ENCODE results near the gene KANSL1.

The KANSL1 gene

DNA sequence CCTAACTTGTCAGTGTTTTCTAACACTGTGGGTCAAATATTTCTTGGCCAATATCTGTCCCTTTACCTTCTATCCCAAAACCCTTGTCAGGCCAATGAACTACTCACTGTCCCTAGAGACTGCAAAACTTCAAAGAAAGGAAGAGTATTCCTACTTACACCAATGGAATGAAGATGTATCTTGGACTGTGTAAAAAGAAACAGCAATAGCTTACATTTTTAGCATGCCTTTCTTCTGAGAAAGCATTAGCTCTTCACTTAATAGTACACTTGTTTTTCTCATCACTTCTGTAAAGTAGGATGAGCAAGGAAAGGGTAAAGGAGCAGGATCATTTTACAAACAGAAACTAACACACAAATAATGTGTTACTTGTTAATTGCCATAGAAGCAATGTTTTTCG lies 120.2 kb downstream of the KANSL1 start:
- peak; percentile 59 for DNase-seq (ENCODE audit: low read depth)

DNA sequence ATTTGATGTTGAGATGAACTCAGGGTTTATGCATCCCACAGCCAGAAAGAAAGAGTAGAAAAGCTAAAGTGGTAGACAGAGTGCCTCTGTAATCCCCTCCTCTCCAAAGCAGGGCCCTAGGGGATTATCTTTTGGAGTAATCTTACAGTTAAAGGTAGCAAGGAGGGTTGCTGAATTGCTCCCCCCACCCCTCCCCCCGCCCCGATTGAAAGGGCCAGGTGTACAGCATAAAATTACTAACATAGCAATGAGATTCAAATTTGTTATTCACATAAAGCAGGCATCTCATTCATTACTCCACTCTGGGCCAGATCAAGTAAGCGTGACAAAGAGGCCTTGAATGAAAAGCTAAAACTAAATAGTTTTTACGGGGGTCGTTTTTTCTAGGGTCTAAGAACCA lies 121.4 kb downstream of the KANSL1 start:
- no peak for DNase-seq (ENCODE audit: low read depth)

DNA sequence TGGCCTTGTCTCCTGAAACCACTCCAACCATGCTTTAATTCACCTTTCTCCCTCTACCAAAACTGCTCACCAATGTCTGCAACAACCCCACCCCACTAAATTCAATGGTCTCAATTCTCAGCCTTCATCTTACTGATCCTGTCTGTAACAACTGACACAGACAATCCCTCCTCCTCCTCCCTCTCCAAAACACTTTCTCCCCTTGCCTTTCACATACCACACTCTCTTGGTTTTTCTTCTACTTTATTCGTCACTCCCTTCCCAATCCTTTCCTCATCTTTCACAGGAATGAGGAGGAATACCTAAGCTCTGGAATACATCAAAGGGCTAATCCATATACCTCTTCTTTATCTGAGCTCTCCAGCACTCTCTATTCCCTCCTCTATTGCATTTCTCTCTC lies 128.8 kb downstream of the KANSL1 start:
- DNase-seq (ENCODE audit: low read depth): no peak

DNA sequence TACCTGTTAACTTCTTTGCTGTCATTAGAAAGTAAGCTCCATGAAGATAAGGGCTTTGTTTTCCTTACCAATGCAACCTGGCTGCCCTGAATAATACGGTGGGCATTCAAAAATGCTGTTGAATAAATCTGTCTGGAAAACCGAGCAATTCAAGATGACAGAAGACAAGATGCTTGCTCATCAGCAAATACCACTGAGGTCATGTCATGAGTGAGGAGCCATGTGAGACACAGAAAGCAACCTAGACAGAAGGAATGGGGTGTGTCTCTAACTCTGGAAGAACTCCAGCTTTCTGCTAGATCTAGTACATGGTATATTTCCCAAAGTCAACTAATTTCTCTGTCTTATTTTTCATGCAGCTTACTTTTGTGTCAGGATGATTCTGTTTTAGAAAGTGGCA lies 130.0 kb downstream of the KANSL1 start:
- DNase-seq (ENCODE audit: low read depth): peak; percentile 46

DNA sequence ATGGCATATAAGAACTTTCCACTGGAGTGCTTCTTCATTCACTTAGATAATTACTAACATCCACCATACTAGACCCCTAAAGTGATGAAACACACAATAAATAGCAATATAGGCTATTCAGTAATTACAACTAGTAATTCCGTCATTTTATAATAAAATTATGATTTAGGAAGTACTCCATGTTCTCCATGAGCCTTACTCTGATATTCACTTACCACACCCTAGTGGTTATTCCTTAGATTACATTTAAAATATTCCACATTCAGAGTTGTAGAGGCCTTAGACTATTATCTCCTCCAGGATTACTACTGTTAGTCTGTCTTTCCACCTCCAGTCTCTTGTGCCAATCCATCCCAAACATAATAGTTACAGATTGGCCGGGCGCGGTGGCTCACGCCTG lies 131.8 kb downstream of the KANSL1 start:
- DNase-seq (ENCODE audit: low read depth): no peak

DNA sequence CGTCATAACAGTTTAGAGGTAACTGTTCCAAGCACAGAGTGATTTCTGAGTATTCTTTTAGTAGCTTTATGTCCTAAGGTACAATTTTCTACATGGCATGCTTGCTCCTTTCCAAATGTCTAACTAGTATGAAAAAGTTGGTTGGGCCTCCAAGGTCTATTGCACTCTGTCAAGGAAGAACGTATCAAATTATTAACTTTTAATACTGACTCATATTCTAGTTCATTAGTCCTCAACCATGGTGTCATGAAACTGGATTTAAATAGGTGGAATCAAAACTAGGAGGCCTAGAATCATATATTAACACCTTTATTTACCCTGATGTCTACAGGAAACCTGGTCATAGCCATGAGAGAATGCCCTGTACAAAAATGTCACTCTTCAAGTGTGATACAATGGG lies 132.8 kb downstream of the KANSL1 start:
- DNase-seq (ENCODE audit: low read depth): no peak

DNA sequence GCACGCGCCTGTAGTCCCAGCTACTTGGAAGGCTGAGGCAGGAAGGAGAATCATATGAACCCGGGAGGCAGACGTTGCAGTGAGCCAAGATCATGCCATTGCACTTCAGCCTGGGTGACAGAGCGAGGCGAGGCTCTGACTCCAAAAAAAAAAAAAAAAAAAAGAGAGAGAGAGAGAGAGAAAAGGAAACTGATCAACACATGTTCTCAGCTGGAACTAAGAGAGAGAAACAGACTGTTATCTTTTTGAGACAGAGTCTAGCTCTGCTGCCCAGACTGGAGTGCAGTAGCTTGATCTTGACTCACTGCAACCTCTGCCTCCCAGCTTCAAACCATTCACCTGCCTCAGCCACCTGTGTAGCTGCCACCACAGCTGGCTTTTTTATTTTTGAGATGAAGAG lies 133.7 kb downstream of the KANSL1 start:
- no peak for DNase-seq (ENCODE audit: low read depth)

DNA sequence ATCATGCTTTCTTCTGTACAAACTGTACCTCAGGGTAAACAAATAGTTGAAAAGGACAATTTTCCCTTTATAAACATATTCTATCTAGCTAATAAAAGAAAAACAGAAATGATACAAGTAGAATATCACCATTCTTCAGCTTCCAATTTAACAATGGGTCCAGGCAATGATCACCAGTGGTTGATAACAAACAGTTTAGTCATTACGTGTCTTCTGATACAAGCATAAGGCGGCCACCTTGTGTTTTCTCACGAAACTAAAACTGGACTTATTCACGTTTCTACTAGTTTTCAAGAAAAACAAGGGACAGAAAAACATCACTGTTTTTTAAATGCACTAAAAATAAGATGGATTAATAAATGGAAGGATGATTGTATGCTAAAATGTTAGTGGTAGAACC lies 135.9 kb downstream of the KANSL1 start:
- DNase-seq (ENCODE audit: low read depth): no peak

DNA sequence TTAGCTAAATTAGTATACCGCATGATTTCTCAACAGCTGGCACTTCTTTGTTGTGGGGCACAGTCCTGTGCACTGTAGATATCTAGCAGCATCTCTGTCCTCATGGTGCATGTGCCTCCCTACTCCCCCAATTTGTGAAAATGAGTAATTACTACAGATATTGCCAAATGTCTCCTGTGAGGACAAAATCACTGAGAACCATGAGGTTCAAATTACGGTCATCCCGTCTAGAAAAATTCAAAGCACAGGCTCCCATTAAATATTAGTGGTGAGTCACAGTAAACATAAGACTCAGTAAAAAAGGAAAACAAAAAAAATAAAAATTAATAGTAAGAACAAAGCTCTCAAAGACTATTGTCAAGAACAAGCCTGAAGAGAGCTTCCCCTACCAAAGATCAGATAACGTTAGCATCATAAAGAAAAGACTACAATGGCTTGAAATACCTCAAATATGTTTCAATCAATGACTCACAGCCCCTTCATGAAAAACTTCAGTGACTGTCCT lies 136.4 kb downstream of the KANSL1 start:
- DNase-seq (ENCODE audit: low read depth): no peak

DNA sequence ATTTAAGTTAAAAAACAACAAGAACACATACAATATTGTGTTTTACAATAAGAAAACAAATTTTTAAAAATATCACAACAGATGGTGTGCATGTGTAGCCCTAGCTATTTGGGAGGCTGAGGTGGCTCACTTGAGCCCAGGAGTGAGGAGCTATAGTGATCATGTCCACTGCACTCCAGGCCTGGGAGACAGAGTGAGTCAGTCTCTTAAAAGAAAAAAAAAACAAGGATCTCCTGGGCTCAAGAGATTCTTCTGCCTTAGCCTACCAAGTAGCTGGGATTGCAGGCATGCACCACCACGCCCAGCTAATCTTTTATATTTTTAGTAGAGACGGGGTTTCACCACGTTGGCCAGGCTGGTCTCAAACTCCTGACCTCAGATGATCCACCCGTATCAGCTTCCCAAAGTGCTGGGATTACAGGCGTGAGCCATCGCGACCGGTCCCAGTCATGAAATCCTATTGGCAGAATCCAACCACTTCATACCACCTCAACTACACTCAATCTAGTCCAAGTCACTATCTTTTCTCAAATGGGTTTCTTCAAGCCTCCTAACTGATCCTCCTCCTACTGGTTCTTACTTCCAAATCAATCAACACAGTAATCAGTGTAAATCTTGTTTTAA lies 139.2 kb downstream of the KANSL1 start:
- no peak for DNase-seq (ENCODE audit: low read depth)

DNA sequence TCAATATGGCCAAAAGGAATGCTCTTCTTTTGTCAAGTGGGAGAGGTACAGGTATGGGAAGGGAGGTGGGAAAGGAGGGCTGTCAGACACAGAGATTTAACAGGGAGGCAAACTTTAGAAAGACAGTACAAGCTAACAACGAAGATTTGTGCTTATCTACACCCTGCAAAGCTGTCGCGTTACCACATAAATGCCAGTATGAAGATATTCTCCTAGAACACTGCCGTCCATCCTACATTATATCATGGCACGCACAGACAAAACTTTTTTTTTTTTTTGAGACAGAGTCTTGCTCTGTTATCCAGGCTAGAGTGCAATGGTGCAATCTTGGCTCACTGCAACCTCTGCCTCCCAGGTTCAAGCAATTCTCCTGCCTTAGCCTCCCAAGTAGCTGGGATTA lies 143.6 kb downstream of the KANSL1 start:
- no peak for DNase-seq (ENCODE audit: low read depth)

DNA sequence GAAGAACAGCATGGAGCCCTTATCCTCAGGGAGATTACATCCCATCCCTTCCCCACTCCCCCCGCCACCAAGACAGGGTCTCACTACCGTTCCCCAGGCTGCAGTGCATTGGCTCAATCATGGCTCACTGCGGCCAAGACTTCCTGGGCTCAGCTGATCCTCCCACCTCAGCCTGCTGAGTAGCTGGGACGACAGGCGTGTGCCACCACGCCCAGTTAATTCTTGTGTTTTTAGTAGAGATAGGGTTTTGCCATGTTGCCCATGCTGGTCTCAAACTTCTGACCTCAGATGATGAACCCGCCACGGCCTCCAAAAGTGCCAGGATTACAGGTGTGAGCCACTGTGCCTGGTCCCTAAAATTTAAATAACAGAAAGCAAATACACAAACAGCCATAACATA lies 145.4 kb downstream of the KANSL1 start:
- no peak for DNase-seq (ENCODE audit: low read depth)

DNA sequence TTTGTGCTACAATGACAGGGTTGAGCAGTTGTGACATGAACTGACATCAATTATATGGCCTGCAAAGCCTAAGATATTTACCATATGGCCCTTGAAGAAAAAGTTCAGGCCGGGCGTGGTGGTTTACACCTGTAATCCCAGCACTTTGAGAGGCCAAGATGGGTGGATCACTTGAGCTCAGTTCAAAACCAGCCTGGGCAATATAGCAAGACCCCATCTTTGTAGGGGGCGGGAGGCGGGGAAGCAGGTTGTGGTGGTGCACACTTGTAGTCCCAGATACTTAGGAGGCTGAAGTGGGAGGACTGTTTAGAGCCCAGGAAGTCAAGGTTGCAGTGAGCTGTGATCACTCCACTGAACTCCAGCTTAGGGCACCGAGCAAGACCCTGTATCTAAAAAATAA lies 145.8 kb downstream of the KANSL1 start:
- DNase-seq (ENCODE audit: low read depth): no peak

DNA sequence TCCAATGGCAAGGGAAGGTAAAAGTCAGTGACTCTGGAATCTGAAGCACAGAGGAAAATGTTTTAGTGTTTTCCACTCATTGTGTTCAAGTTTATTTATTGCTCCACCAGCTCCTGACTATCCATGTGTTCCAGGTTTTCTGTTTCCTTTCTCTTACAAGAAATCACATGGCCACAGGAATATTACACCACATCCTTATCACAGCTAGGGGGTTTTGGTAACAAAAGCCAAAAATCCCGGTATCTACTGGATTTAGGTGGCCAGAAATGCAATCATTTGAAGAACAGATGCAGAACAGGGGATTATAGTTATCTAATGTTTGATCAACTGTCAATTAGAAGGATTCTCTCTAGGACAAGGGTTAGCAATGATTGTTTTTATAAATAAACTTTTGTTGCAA lies 146.3 kb downstream of the KANSL1 start:
- DNase-seq (ENCODE audit: low read depth): no peak

DNA sequence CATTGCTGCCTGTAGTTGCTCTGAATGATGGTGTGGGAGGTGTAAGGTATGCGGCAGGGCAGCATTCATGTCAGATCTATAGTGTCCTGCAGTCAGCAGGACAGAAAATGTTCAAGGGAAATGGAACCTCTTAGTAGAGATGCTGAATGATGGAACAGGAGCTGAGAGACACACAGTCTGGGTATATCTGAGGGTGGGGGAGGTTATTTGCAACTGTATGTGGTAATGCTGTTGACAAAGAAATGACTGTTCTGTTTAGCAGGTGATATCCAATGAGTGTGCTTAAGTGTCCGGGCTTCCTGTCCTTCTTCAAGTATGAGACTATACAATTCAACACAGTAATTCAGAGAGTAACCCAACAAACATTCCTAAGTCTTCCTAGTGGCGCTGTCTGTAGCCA lies 147.6 kb downstream of the KANSL1 start:
- no peak for DNase-seq (ENCODE audit: low read depth)

DNA sequence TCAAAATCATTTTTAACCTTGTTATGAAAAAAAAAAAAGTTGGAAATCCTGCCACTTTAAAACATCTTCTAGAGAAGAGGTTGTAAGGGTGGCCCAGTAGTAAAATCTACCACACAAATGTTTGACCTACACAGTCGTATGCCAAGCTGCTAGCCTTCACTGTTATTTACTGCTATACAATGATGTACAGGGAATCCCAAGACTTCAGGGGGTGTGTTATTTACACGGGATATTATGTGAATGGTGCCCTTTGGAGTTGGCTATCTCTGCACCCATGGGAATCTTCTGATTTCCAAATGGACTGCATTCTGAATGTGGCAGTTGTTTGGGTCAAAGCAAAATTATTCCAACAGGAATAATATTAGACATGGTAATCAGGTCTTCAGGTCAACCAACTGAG lies 148.2 kb downstream of the KANSL1 start:
- DNase-seq (ENCODE audit: low read depth): no peak

DNA sequence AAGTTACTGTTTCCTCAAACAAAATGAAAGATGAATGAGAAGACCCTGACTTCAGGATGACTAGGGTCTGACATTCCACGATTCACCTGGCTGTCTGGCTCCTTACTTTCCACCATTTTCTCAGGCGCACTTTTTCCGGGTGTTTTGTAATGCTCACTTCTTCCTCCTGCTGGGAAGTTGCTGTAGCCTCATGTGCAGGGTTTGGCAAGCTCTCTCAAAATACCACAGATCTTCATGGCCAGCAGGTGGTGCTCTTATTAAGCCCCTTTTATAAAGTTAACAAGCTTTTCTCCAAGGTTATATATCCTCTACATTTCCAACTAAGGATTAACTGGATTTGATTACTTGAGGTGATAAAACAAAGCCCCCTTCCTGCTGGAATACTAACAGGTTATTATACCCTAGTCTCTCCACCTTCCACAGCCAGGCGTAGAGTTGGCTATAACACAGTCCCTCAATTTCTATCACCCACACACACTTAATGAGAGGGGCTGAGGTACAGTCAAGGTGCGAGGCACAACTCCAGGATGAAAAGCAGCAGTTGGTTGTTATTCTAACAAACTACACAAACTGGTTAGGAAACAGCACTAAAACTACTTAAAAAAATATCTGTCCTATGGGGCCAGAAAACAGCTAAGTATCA lies 148.8 kb downstream of the KANSL1 start:
- DNase-seq (ENCODE audit: low read depth): peak; percentile 51

DNA sequence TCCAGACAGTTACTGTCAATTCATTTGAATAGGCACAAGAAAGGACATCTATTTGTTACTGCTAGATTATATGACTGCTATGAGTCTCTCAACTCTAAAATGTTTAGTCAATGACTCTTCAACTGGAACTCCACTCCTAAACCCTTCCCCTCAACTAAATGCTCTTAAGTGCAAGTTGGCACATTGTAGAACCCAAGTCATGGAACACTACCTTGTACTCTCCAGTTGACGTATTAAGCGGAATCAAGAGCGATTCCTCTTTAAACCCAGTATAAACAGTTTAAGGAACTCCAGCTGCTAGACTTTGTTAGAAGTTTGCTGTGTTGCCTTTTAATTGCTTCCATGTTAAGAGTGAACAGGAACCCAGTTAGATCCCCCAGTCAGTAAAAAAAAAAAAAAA lies 149.6 kb downstream of the KANSL1 start:
- no peak for DNase-seq (ENCODE audit: low read depth)

DNA sequence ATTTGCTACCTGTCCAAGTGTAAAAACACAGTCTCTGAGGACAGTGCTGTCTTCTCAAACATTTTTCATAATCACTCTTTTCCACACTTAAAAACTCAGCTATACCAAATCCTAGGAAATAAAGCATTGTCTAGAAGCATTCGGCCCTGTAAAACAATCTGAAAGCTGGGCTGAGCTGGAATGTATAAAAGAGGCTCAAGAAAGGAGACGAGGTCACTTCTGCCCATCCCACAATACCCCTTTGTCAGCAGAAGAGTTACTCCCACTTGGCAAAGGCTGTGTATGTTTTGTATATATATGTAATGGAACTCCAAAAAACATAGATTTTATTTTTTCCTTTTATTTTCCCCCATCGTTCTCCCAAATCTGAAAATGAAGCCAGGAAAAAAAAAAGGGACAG lies 150.3 kb downstream of the KANSL1 start:
- DNase-seq (ENCODE audit: low read depth): no peak

DNA sequence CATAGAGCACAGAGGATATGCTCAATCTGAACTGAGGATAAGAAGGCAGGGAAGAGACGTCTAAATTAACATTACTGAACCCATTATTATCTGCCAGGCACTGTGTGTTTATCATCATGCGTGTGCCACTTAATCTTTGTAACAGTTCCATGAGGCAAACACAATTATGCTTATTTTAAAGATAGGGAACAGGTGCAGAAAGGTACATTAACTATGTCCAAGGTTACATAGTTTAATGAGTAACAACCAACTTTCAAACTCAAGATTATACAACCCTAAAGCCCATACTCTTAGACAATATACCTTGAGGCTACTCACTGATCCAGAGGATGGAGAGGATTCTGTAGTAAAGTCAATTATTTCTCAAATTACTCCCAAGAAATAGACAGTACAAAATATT lies 151.0 kb downstream of the KANSL1 start:
- no peak for DNase-seq (ENCODE audit: low read depth)

DNA sequence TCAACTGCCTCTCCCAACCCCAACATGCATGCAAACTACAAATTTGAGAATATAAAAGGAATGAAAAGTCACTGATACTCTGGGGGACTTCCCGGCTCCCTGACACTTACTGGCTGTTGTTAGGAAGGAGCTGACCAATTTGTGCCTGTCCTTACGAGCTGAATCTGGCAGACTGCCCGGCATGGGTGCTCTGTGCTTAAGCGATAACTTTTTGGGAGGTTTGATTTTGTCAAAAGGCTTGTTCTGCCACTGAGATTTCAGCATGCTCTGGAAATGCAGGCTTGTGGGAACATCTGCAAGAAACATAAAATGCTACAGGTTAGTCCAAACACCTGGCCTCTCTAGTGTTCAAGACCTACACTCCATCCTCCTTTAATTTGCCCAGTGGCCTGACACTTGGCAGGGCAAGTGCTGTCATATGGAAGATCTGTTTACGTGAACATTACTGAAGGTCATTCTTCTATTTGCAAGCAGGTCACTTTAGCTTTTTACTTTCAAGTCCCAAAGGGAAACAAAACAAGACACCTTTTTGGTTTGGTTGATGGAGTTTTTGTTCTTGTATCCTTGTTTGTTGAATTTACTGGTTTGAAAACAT lies 153.5 kb downstream of the KANSL1 start:
- no peak for DNase-seq (ENCODE audit: low read depth)

DNA sequence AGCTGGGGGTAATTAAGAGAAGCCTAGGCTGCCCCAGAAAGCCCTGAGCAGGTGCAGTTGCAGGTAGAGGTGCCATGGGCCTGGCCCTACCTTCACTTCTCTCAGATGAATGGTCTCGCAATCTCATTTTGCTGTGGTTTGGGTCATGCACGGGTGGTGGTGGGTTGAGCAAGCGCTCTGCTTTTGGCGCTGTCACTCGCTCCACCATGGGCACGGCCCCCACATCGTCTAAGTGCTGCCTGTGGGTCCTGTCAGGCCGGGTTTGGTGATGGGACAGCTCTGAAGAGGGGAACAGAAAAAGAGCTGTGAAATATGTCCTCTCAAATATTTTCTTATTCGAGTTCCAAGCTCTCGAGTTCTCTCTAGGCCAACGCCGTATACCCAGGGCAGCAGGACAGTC lies 154.3 kb downstream of the KANSL1 start:
- DNase-seq (ENCODE audit: low read depth): no peak

DNA sequence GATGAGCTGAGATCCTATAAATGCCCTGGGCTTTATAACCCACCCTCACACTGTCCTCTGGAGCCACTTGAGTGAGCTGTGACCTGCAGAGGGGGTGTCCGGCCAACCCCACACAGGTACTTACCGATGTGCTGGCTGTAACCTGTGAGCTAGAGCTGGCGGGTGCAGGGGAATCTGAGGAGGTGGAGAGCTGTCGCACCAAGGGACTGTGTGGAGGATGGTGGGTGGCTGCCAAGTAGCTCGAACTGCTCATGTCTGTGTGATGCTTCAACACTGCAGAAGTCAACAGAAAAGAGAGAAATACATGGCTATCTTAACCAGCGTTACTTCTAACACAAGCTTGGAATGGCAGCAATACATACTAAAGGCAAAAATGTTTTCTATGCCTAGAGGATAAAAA lies 154.8 kb downstream of the KANSL1 start:
- no peak for DNase-seq (ENCODE audit: low read depth)

Data from HS-27A (cell line).